Myocyte (in vitro differentiated cells): ENCODE measurements around the gene UCP3. TPM values are rescaled to one million over a fixed set of nuclear protein-coding genes. Genes with fewer than 3 reads are reported as not detected.

Experiments used
- DNase-seq: peaks from one replicate; pipeline ENCODE4 v3.0.0-alpha.2; 2012; ENCODE audit warnings: low read depth
- total RNA-seq: library from RNA; depleted of rRNA; stranded (reverse); fragments of >200 nt; gene quantifications from 2 replicates; pipeline ENCODE4 v1.2.3, GENCODE V29; 2014

UCP3 gene
- total RNA-seq, 1 donor from 2014 or later = 2.6 TPM

DNA sequence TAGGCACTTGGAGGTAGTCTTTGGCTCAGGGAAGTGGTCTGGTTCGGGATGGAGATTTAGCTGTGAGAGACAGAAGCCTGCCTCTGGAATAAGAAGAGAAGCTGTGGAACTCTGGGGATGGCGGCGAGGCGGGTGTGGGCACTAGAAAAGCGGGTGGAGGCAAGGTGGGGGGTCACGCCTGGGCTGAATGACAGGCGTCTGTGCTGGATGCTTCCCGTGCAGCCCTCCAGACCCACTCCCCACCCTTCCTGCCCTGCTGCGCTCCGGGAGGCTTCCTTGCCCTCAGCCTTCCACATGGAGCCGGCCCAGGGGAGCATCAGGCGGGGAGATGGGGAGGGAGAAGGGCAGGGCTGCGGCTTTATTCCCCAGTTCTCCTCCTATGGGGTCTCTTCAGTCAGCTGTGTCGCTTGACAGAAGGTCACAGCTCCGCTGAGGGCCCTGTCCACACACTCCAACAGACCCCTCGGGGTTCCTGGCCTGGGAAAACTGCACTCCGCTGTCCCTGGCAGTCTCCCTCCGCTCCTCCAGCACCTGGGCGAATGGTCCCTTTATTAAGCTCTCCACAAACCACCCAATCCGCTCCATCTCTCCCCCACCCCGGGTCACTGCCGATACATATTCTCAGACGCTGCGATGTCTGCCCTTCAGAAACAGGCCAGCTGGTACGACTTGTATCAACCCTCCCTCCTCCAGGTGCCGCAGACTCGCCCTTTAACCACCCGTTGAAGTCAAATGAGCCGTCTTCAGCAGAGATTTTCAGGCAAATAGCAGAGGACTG, 51.8 kb downstream of the UCP3 start:
- DNase-seq = no peak

DNA sequence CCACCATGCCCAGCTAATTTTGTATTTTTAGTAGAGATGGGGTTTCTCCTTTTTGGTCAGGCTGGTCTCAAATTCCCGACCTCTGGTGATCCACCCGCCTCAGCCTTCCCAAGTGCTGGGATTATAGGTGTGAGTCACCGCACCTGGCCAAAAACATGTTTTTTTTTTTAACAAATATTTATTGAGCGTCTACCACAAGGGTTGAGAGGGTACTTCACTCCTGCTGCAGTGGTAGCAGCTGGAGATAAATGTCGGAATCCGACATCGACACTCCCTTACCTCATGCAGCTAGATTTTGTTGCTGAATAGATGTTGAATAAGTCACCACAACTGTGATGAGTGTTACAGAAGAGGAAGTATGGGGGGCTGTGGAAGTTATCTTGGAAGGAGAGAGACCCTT, 57.1 kb downstream of the UCP3 start:
- DNase-seq = peak; percentile 69

DNA sequence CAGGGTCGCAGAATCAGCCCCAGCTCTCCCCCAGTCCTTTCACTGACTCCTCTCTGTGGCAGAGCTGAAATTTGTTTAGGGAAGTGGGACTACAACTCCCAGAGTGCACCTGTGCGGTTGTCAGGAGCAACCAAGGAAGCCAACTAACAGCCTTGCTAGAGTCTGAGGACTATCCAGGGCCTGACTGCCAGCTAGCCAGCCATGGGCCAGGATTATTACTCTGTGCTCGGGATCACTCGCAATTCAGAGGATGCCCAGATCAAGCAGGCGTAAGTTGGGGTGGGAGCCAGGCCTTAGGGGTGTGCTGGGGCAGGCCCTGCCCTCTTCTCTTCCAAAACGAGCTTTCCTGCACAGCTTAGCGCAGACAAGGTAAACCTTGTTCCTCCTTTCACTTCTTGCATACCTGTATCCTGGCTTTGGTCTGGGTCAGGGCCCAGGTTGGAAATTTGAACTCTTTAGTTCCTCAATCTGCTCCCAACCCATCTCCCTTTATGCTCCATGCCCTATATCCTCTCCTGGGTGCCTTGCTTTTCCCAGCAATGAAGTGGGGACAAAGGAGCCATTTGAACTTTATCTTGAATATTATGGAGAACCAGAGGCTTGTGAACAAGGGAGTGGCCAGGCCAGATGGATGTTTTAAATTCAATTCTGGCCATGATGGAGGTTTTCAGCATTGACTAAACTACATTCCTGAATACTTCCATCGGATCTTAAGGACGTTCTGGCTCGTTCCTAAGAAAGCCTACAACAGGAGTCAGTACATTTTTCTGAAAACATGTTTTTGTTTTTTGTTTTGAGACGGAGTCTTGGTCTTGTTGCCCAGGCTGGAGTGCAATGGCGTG, 57.8 kb downstream of the UCP3 start, which contains the start of gene DNAJB13:
Gene DNAJB13, plus strand, starts transcription at position 158 of the 842 bp plus-strand sequence. Its CDS starts 44 bp downstream, at position 202.
- peak; percentile 73 for DNase-seq

Other genes with a start within 250 kb of the UCP3 start
- 140 and 142 TPM in 2 replicates for gene RAB6A, start 248.0 kb downstream of the UCP3 start, total RNA-seq
- gene MRPL48, start 221.2 kb downstream of the UCP3 start, total RNA-seq = 17.6 and 21.9 TPM in 2 replicates
- gene COA4, start 132.2 kb downstream of the UCP3 start, total RNA-seq = 184 and 205 TPM in 2 replicates
- 49.6 and 57.1 TPM in 2 replicates for gene PAAF1, start 132.1 kb downstream of the UCP3 start, total RNA-seq
- gene DNAJB13, start 58.1 kb downstream of the UCP3 start, total RNA-seq = 0.36 and 0.83 TPM in 2 replicates
- gene UCP2, start 26.2 kb downstream of the UCP3 start, total RNA-seq = 108 and 148 TPM in 2 replicates
- 54.0 and 55.6 TPM in 2 replicates for gene C2CD3, start 161.9 kb upstream of the UCP3 start, total RNA-seq
- 217 and 282 TPM in 2 replicates for gene PPME1, start 162.2 kb upstream of the UCP3 start, total RNA-seq